HG03342 (cell line): Measurements from ENCODE around the gene GGT7.
"Not testable (repeated sequence)": the region's sequence is repeated elsewhere in the genome, so short reads cannot be mapped to it uniquely, and the experiment has no call there.

Source experiments
- ATAC-seq: cut with Tn5 transposase; IDR thresholded peaks from one replicate; pipeline ENCODE4 v1.9.1; 2021; ENCODE audit warnings: mild to moderate bottlenecking, moderate library complexity; ENCODE audit not compliant: unreplicated experiment

The GGT7 gene

DNA sequence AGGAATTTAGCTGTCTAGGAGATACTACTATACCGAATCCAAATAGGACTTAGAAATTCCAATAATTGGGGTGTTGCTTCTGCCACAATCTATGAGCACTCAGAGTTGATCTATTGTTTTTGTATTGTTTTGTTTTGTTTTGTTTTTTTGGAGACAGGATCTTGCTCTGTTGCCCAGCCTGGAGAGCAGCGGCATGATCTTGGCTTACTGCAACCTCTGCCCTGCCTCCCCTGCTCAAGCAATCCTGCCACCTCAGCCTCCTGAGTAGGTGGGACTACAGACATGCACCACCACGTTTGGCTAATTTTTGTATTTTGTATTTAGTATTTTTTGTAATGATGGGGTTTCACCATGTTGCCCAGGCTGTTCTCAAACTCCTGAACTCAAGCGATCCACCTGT is 11.2 kb upstream of the GGT7 start:
- ATAC-seq, result no peak

GRCh38 chr20:34883087-34883688 is 10.5 kb upstream of the GGT7 start:
- no peak for ATAC-seq

DNA sequence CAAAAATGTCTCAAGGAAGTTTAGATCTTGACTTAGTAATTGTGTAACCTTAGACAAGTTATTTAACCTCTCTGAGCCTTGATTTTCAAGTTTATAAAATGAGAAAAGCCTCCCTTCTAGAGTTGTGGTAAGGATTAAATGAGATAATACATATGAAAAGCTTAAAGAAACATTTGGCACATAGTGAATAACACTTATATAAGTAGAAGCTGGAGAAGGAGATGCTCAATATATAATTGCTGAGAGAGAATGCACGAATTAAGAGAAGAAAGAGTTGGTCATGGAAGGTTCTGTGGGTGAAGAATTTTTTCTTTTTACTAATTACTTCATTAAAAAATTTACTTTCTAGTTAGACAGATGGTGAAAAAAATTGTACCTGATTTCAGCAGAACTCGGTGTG is 9.0 kb upstream of the GGT7 start:
- ATAC-seq, result no peak

DNA sequence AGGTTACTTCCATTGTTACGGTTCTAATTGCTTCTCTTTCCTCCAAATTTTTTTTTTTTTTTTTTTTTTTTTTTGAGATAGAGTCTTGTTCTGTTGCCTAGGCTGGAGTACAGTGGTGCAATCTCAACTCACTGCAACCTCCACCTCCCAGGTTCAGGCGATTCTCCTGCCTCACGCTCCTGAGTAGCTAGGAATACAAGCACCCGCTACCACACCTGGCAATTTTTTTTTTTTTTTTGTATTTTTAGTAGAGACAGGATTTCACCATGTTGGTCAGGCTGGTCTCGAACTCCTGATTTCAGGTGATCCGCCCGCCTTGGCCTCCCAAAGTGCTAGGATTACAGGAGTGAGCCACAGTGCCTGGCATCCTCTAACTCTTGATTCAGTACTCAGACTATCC is 8.3 kb upstream of the GGT7 start:
- not testable (repeated sequence) for ATAC-seq

- no peak for ATAC-seq
Observed at GRCh38 chr20:34880215-34880850, 7.7 kb upstream of the GGT7 start.

- peak; percentile 30 for ATAC-seq
Observed at GRCh38 chr20:34876406-34877282, 4.0 kb upstream of the GGT7 start, which contains the start of gene ACSS2. Gene ACSS2, plus strand, starts transcription at chr20:34876612. Its CDS starts 34 bp downstream, at chr20:34876646.

DNA sequence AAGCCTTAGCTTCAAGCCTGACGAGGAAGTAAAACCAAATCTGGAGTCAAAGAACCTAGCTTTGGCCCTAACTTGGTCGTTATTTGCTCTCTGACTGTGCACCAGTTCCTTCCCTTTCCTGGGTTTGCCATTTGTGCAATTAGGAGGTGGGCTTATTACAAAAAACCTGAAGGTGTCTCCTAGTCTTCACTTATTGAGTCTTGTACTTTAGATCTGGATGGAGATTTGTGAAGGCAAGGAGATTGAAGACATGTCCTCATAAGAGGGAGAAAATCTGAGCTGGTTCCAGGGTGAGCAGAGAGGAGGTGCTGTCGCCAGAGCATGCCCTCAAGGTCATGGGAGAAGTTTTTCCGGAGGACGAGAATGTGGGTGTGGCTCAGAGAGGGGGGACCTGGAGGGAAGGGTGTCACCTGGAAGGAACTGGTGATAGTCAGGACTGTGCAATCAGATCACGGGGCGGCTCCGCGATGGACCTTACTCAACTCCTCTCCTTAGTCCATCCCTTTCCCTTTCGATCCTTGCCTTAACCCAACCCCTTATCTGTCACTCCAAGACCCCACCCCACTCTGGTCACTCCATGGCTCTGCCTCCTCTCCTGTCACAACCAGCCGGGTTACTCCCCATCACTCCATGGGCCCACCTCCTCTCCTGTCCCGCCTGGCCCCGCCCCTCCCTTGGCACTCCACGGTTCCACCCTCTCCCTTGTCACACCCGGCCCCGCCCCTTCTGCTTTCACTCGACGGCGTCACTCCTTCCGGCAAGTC is 3.2 kb upstream of the GGT7 start:
- peak; percentile 66 for ATAC-seq

GRCh38 chr20:34874094-34874654 is 1.5 kb upstream of the GGT7 start:
- ATAC-seq, result no peak

- ATAC-seq, result no peak
Observed at GRCh38 chr20:34873583-34874093, 982 bp upstream of the GGT7 start.

DNA sequence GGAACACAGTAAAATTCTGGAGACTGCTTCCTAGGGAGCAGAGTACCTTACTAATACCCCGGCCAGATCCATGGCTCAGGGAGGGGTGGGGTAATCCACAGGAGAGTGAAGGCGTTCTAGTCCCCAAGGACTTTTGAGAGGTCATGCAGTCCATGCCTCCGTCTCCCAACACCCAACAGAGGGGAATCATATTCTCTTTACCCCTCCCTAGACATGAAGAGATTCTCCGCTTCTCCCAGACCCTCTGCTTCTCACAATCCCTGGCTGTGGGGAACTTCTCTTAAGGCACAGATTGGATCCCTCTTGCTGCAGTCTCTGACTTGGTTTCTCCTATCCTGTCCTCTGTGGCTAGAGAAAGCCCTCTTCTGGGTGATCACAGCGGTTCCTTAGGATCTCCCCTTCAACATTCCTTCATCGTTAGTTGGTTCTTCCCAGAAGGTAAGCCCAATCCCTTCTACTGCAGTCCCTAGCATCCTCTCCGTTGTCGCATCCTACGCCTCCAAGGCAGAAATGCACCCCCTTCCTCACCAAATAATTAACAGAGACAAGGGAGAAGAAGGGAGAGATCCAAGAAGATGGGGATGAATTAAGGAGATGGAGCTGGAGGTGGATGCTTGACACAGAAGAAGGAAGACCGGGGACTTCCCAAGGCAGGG is 562 bp downstream of the GGT7 start:
- ATAC-seq, result no peak

DNA sequence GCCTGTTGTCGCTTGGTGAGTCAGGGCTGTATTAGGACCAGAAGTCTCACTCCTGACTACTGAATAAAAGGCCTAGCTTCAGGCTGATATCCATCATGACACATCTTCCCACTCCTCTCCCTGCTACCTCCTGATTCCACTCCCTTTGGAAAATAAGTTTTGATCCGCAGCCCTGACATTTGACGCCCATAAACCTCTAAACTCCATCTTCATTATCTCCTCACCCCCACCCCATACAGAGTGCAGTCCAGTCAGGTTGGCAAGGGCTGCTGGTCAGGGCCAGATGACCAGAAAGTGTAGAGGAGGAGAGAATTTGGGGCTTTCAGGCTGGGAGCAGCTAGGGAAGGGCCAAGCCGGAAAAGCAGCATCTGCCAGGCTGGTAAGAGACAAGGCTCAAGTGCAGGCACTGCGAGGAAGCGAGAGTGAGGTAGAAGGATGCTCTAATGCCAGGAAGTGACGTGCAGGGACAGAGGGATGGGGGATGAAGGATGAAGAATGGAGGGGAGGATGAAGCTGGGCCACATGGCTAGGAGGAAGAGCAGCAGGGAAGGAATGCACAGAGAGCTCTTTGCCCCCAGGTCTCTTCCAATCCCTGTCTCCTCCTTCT is 1.2 kb downstream of the GGT7 start:
- ATAC-seq, result no peak

GRCh38 chr20:34864216-34864615 is 8.4 kb downstream of the GGT7 start:
- ATAC-seq, result no peak

DNA sequence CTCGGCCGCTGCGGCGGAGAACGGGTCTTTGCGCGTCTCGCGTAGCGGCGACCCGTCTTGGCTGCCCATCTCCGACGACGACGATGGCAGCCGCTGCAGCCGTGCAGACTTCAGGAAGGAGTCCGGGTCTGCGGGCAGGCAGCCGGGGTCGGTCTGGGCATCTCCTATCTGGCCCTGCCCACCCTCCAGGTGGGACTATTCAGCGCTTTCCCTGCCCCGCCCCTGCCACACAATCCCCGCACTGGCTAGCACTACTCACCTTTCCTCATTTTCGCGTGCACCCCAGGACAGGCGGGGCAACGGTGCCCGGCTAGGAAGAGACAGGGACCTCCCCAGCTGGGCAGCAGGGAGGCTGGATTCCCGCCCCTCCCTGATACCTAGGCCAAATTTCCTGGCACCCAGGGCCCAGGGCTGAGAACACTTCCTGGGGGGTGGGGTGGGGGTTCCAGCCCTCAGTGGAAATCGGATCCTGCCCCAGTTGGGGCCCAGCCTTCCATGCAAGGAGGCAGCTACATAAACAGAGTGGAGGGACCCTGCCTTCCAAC is 9.2 kb downstream of the GGT7 start:
- ATAC-seq, result no peak

DNA sequence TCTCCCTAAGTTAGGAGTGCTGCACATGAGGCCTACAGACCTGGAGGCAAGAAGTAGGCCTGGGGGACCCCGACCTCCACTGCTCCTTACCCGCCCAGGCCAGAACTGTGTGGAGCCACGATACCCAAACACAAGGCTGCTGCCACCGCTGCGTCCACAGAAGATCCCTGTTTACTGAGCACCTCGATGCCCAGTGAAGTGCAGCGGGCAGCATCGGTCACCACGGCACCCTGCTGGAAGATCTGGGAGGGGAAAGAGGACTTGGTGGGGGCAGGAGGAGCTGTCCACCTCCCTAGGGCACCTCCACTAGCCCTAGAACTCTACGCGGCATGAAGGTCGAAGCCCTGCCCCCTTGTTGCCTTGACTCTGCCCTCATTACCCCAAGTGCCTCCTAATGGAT is 9.9 kb downstream of the GGT7 start:
- no peak for ATAC-seq

- no peak for ATAC-seq
Observed at GRCh38 chr20:34861386-34862084, 11.1 kb downstream of the GGT7 start.

DNA sequence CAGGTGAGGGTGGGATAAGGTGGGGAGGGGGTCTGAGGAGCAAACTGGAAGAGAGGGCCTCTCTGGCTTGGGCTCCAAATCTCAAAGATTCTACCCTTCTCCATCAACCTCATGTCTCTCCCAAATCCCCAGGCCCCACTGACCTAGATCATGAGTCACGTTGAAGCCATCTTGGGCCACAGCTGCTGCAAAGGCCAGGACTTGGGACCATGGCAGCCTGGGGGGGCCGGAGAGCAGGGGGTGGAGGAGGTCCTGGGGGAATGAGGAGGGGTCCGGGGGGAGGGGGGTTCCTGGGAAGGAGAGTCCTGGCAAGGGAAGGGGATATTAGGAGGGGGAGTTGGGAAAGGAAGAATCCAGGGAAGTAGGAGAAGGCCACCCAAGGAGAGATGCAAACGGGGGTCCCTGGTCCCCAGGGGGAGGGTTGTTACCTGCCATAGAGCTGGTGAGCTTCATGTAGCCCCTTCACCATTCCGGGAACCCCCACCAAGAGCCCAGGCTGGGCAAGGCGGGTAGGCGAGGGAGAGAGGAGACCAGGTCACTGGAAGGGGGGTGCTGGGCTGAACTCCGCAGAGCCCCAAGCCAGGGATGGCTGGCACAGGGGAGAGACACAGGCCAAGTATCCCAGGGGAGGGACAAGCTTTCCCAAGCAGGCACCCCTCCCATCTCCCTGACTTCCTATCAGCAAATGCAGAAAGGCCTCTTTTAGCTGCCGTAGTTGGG is 12.7 kb downstream of the GGT7 start:
- no peak for ATAC-seq

DNA sequence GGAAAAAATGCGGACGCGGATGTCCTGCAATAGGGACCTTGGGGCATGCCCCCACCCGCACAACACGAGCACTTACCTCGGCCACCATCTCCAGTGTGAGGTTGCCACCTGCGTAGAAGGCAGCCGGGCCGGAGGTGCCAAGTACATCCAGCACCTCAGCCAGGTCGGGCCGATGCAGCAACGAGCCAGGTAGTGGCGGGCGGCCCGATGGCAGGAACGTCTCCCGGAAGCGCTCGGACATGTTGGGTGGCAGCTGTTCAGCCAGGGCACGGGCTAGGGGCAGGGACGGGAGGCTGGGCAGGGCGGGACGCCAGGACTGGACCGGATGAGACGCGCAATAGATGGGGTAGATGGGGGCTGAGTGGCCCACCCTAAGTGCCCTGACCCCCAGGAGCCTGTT is 13.3 kb downstream of the GGT7 start:
- no peak for ATAC-seq

DNA sequence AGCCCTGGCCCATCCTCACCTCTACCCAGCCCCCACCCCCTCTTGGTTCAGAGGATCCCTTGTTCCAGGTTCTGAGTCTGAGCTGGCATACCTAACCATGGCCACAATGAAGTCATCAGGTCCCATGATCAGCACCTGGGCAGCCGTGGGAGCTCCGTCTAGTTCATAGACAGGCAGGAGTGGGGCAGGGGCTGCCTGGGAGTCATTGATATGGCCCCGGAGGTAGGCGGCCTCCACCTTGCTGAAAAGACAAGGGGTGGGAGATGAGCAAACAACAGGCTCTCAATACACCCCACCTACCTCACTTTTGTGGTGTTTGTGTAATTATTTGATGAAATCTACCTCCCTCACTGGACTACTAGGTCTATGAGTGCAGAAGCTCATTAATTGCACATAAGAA is 20.4 kb downstream of the GGT7 start:
- no peak for ATAC-seq
